CD4-positive, alpha-beta T cell treated with Interleukin-6 at 100 ng/mL for 8 hours (primary cell): ENCODE results near the gene GGA3.

Source experiments
- DNase-seq: peaks from one replicate; pipeline ENCODE4 v3.0.0-alpha.2; 2020; ENCODE audit warnings: mixed read lengths, low spot score

The GGA3 gene

DNA sequence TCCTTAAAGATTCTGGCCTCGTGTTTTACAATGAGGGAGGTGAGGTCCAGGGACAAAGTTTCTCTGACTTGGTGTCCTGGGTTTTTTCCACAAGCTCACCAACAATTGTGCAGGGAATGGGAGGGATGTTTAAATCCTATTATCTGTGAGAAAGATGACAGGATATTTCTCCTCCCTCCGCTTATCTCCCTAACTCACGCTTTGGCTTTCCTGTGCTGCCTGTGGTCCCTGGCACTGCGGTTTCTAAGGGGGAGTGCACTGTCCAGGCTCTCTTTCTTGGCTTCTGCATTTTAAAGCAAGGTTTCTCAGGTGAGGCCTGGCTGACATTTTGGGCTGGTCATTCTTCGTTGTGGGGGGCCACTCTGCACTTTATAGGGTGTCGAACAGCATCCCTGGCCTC, 16.4 kb downstream of the GGA3 start:
- no peak for DNase-seq

DNA sequence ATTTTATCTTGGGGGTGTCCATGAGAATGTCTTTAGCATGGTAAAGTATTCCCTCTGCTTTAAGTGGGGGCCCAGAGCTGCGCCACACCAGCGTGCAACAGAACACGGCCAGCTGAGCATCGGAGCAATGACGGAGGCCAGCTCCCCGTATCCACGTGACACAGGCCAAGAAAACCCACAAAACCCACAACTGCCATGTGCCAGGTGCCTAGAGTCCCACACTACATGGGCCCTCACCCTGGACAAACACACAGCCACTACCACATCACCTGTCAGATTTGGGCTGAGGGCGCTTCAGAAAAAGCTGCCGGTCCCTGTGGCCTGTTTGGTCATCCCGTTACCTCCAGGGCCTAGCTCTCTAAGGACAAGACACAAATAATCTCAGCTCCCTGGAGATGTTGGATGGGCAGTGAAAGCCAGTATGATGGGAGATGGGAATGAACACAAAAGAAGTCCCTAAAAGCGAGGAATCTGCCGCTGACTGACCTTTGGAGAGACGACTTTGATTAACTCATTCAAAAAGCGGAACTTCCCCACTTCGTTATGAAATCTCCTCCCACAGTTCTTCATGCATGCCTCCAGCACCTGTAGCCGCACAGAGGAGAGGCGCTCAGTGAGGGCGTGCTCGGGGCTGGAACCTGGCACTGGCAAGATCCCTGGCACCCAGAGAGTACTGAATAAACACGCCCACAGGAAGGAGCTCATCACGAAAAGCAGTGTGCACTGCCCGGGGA, 17.1 kb downstream of the GGA3 start:
- DNase-seq, result no peak

DNA sequence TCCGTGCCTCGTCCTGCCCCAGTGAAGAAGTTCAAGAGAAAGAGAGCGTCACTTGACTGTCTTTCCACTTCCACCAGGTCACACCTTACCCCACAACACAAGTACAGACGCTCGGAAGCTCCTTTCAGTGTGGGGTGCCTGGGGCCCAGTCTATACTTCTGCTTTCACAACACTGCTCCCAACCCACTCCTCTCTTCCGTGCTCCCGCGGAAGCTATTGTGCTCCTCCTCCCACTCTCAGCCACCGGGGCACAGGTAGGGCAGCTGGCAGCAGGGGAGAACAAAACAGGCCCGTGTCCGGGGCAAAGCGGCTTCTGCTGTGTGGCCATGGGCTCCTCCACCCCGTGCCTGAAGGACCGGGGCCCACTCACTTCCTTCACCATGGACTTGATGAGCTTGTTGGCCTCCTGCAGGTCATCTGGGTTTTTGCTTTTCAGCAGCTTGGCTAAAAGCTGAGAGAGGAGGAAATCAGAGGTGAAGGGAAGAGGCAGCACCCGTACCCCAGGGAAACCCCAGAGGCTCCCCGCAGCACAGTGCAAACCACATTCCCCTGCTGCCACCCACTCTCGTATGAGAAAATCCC, 18.9 kb downstream of the GGA3 start:
- DNase-seq, result peak; percentile 32

DNA sequence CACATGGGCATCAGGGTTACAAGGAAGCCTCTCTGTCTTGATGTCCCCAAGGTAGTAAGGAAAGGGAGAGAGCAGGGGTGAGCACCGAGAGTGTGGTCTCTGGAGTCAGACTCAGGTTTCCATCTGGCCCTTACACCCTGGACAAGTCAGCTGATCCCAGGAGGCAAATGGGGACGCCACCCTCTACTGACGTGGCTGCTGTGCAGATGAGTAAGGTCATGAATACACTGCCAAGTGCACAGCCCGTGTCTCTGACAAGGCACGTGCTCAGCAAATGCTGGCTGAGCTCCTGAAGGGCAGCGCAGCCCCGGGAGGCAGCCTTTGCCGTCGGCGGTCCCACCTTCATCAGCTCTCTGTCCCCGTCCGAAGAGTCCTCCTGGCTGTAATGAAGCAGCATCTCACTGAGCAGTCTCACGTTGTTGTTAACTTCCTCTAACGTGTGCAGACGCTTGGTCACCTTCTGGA, 19.4 kb downstream of the GGA3 start:
- DNase-seq, result no peak

DNA sequence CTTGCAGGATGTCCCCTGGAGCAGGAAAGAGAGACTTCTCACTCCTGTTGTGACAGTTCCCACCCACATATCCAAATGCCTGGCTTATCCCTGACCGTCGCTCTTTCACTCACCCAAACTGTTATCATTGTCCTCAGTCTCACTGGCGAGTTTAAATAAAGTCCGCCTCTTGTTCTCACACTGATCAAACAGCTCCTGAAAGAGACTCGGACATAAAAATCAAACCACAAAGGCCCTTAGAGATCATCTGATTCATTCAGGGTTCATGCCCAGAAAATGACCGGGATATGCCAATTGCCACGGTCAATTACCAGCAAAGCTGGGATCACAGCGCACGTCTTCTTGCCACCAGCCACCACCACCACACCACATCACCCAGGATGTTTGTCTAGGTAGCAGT, 19.9 kb downstream of the GGA3 start:
- no peak for DNase-seq

DNA sequence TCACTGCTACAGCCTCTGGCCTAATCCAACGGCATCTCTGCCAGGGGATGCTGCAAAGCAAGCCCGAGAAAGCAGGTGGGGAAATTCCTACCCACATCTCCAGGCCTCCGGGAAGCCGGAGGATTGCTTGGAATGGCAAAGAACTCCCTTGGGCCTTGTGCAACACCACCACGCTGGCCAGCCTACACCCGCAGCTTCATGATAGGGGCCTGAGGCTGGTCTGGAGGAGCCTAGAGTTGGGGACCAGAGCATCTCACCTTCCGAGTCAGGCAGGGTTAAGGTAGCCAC, 20.3 kb downstream of the GGA3 start:
- no peak for DNase-seq

DNA sequence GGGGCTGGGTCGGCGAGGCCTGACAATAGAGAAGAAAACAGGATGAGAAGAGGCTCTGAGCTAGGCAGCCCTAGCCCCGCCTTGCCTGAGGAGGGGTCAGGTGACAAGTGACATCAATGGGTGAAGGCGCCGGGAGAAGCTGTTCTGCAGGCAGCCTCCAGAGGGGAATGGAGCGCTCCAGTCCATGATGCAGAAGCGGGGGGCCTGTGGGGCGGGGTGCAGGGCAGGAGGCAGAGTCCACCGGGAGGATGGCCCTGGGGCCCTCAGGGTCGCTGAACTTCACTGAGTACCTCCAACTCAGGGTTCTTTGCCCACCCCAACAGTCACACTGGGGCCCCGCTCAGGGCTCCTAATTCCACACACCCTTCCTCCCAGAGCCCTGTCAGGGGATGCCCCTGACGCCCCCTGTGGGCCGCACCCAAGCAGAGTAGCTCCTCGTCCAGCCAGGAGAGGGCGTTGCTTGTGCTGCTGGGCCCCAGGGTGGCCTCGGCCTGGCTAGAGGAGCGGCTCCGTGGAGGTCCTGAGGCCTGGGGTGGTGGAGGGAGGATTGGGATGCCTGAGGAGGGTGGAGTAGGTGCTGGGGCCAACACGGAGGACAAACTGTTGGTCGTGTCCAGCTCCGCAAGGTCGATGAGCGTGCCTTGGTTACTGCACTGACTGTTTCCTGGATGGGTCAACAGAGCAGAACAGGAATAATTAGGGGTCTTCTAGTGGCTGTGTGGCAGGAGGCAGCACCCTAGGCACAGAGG, 20.8 kb downstream of the GGA3 start:
- peak; percentile 13 for DNase-seq

DNA sequence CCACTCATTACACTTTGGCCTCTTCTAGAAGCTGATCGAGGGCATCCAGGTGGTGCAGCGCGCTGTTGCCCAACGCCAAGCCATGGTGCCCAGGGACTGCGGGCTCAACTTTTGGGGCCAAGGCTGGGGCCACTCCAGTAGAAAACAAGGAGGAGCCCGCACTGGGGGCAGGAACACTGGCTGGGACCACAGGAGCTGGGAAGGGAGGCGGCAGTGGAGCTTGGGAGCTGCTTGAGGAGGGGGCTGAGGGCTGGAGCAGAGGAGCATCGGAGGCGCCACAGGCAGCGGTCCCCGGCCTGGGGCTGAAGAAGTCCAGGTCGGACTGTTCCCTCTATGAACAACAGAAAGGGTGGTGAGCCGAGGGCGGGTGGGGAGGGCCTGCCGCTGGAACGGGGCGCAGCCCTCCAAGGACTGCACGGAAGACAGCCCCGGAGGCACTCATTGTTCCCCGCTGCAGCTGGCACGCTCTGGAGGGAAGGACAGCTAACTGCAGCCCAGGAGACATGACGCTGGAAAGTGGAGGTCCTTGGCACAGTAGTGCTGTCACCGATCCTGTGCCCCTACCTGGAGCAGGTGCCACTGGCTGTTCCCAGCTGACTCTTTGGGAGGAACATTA, 21.5 kb downstream of the GGA3 start:
- DNase-seq, result no peak

DNA sequence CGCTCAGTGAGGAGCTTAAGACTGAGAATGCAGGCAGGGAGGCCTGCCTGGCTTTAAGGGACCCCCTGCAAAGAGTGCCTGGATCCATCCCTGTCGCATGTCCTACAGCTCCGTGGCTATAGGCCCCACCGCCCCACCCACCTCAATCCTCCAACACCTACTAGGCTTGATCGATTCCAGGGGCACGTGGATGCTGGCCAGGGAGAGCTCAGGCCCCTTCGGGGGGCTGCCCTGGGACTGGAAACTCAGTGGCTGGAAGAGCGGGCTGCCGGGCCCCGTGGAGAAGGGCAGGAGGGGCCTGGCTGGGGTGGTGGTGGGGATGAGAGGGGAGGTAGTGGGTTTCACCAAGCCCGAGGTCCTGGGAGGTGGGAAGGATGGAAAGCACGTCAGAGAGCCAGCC, 22.2 kb downstream of the GGA3 start:
- DNase-seq, result no peak

DNA sequence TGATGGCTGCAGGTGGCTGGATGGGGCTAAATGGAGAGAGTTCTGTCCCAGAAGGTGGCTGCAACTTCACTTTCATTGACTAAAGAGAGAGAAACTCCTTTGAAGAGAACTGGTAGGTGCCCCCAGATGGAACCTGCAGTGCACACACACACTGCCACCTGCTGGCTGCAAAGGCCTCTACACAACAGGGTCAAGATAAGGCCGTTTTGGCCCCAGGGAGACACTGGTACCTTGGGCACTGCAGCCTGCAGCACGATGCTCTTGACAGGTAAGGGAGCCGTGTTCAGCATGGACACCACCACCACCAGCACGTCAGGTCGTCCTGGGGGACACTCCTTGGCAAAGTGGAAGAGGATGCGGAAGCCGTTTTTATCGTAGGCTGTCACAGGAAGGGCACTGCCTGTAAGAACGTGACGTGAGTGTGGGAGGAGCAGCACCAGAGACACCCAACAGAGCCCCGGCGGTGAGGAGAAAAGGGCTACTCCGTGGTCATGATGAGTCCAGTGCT, 22.7 kb downstream of the GGA3 start:
- peak; percentile 56 for DNase-seq

DNA sequence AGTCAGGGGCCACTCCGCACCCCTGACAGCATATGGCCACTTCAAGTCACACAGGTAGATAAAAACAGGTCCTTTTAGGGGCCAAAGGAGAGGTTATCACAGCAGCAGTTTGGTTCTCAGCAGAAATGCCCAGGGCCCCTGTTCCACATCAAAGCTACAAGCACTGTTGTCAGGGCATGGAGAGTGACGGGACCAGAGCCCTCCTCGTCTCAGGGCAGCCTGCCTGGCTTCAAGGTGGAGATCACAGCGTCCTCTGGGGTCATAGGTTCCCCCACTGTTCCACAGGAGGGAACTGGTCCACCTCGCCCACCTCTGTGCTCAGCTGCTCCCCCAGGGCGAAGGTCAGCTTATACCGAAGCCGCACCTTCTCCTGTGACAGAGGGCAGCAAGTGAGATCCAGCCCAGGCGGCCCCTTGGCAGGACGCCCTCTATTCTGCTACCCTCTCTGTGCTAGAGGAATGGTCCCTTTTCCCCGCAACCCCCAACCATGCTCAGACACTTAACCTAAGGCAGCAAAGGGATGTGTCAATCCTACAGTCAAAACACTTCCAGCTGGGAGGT, 23.3 kb downstream of the GGA3 start:
- DNase-seq, result no peak

DNA sequence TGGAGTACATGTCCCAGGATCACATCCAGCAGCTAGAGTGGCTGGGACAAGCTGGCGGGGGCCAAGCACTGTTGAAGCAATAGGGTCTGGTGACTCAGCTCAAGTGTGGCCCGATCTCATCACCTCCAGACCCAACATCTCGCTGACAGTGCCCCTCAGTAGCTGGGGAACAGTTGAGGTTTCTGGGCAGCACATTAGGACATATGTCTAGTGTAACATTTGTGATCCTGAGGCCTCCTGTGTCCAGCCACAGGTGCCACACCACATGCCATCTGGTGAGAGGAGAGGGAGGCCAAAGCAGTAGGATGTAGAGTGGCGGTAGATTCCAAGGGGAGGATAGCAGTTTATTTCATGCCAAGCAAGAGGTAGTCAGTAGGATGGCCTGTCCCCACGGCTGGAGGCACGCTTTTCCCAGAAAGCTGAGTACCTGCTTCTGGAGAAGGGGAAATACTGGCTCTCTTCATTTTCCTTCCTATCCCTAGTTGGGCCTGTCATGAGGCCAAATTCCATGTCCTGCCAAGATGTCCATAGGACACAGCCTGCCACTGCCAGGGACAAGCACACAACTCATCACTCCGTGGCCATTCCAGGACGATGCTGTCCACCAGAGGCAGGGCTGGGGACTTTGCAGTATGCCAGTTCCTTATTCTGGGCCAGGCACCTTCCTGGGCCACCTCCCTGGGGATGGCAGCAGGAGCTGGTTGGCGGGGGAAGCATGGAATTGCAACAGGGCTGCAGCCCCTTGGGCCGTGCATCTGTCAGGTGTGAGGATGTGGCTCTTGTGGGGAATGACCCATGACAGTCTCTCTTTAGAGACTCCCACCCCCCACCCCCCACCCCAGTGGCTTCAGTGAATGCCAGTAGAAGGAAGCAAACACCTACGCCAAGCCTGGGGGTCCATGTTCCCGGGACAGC, 24.0 kb downstream of the GGA3 start:
- no peak for DNase-seq

DNA sequence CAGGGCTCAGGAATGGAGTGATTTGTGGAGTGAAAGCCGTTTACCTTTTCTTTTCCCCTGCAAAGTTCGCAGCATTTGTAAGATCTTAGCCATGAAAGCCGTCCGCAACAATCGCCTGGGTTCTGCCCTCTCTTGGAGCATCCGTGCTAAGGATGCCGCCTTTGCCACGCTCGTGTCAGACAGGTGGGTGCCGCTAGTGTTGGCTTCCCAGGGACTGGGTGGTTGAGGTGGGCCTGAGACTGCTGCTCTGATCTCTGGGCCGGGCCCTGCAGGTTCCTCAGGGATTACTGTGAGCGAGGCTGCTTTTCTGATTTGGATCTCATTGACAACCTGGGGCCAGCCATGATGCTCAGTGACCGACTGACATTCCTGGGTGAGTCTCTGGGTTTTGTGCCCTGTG, 28.6 kb downstream of the GGA3 start:
- DNase-seq, result no peak

DNA sequence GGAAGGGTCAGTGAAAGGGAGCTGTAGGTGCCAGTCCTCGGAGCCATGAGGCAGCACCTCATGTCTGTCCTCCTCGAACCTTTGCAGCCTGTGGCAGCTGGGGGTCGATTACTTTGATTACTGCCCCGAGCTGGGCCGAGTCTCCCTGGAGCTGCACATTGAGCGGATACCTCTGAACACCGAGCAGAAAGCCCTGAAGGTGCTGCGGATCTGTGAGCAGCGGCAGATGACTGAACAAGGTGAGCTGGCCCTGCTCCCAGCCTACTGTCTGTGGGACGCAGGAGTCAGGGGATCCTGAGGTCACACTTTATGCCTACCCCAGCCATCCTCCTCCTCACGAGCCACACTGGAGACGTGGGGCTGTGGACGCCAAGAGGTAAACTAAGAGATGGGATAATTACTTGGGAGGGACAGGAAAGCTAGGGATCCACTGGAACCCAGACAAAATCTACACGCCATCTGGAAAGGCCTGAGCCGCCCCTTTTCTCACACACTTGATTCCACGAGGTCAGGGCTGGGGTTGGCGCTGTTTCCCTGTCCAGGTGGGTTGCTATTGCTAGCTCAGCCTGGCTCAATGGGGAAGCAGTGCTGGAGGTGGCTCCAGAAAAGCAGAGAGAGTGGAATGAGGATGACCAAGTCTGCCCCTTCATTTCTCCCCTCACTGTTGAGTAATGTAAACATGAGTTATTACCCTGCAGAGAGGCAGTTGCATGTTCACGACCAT, 29.5 kb downstream of the GGA3 start:
- no peak for DNase-seq

DNA sequence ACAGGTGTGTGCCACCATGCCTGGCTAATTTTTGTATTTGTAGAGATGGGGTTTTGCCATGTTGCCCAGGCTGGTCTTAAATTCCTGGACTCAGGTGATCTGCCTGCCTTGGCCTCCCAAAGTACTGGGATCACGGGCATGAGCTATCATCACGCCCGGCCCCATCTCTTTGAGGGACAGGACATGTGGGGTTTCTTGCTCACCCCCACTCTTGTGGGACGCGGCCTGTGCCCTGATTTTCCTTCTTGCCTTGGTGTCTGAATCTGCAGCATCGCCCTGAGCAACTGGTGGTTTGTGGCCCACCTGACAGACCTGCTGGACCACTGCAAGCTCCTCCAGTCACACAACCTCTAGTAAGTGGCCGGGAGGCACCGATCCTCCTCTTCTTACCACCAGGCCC, 30.3 kb downstream of the GGA3 start:
- no peak for DNase-seq

DNA sequence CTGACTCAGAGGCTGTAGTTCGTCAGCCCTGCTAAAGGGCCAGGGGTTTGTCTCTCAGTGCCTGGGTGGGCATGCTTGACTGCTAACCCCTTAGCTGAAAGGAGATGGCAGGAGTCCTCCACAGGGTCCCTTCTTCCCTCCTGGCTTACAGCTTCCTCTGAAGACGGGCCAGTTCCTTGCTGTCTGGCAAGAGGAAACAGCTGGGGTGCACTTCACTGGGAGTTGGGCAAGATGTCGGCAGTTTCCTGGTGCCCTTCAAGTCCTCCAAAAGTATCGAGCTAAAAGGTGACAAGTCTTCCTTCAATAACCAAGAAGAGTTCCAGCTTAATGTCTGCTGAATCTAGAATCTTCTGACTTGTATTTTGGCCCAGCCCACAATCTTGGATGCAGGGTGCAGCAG, 32.6 kb downstream of the GGA3 start:
- no peak for DNase-seq

DNA sequence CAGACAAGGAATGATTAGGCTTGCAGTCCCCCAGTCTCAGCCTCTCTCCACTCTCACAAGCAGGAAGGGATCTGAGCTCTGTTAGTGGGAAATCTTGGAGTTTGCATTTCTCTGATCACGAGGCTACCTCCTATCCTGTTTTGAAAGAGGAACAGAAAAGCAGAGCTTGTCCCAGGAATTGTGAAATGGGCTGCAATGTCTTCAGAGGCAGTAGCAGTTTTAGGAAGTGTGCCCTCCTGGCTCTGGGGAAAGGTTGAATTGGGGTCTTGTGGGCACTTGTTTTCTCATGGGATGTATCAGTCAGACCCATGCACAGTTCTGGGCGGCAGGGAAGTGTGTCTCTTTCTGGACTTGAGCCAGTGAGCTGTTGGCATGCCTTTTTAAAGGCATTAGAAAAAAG, 33.1 kb downstream of the GGA3 start:
- no peak for DNase-seq

DNA sequence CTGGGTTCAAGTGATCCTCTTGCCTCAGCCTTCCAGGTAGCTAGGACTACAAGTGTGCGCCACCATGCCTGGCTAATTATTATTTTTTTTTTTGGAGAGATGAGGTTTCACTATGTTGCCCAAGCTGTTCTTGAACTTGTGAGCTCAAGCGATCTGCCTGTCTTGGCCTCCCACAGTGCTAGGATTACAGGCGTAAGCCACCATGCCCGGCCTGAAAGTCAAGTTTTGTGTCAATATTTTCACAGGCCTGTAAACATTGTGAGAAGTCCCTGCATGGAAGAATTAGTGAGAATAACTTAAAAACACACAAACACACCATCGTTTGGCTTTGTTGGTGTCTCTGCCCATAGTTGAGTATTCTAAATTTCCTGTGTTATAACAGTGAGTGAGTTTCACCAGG, 33.7 kb downstream of the GGA3 start:
- DNase-seq, result no peak

DNA sequence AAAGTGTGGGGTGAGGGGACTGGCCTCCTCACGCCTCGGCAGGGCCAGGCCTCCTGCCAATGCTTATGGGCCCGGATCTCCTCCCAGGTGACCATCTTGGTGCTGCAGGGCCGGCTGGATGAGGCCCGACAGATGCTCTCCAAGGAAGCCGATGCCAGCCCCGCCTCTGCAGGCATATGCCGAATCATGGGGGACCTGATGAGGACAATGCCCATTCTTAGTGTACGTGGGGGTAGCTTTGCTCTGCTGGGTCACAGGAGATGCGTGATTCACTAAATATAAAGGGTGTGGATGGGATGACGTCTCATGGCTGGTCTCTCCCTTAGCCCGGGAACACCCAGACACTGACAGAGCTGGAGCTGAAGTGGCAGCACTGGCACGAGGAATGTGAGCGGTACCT, 36.4 kb downstream of the GGA3 start:
- no peak for DNase-seq

DNA sequence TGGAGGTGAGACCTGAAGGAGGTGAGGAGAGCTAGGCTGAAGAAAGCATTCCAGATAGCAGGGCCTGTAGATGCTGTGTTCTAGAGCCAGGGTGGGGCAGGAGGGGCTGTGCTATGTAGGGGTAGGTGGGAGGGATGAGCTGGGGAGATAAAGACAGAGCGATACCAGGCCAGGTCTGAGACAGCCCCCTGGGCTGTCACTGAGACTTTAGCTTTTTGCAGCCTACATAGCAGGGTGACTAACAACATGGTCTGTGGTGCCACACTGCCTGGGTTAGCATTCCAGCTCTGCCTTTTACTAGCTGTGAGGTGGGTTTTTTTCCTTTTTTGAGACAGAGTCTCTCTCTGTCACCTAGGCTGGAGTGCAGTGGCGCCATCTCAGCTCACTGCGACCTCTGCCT, 41.6 kb downstream of the GGA3 start:
- no peak for DNase-seq

DNA sequence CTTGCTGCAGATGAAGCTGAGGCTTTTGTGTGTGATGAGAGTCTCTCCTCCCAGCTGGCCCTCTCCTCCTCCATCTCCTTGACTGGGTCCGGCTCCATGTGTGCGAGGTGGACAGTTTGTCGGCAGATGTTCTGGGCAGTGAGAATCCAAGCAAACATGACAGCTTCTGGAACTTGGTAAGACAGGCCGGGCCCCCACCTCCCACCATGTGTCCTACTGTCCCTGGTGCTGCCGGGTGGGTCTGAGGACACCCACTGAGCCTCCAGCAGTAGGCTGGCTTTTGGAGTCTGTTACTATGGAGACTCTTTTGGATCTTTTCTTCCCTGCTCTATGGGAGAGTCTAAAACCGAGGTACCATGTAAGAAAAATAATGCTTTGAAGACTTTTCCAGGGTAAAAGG, 43.3 kb downstream of the GGA3 start:
- no peak for DNase-seq
